ENCODE results near the gene DUX4.
"Not testable (repeated sequence)": the region's sequence is repeated elsewhere in the genome, so short reads cannot be mapped to it uniquely, and the experiment has no call there.

The DUX4 gene

GRCh38 chr4:190173428-190173827, at the start of gene DUX4:
Gene DUX4 (plus strand): TSS chr4:190173774. CDS start chr4:190173774, 0 bp downstream.
- DNase-seq (ENCODE audit: low read depth) = not testable (repeated sequence)

GRCh38 chr4:190175436-190175835, 1.9 kb downstream of the DUX4 start:
- not testable (repeated sequence) for H3K4me3 ChIP-seq (ENCODE audit: control insufficient read depth, low read depth, low read length); DNase-seq (ENCODE audit: low read depth)

More at GRCh38 chr4:190173428-190173827, at the start of gene DUX4:
- H3K4me3 ChIP-seq (ENCODE audit: control insufficient read depth, low read depth, low read length) = not testable (repeated sequence)

GRCh38 chr4:190177727-190178605, 4.4 kb downstream of the DUX4 start:
- H3K4me3 ChIP-seq (ENCODE audit: control insufficient read depth, low read depth, low read length); DNase-seq (ENCODE audit: low read depth): not testable (repeated sequence)

- H3K4me3 ChIP-seq (ENCODE audit: control insufficient read depth, low read depth, low read length); DNase-seq (ENCODE audit: low read depth): not testable (repeated sequence)
These were observed 5.0 kb downstream of the DUX4 start for GRCh38 chr4:190178606-190178990.

GRCh38 chr4:190179030-190179739, 5.6 kb downstream of the DUX4 start:
- not testable (repeated sequence) for DNase-seq (ENCODE audit: low read depth); H3K4me3 ChIP-seq (ENCODE audit: control insufficient read depth, low read depth, low read length)

- DNase-seq (ENCODE audit: low read depth); H3K4me3 ChIP-seq (ENCODE audit: control insufficient read depth, low read depth, low read length): not testable (repeated sequence)
These were observed 6.1 kb downstream of the DUX4 start for GRCh38 chr4:190179740-190180094.

GRCh38 chr4:190180947-190181346, 7.4 kb downstream of the DUX4 start:
- DNase-seq (ENCODE audit: low read depth); H3K4me3 ChIP-seq (ENCODE audit: control insufficient read depth, low read depth, low read length): not testable (repeated sequence)

GRCh38 chr4:190181481-190182100, 8.0 kb downstream of the DUX4 start:
- DNase-seq (ENCODE audit: low read depth); H3K4me3 ChIP-seq (ENCODE audit: control insufficient read depth, low read depth, low read length): not testable (repeated sequence)

- not testable (repeated sequence) for H3K4me3 ChIP-seq (ENCODE audit: control insufficient read depth, low read depth, low read length); DNase-seq (ENCODE audit: low read depth)
These were observed 29.9 kb downstream of the DUX4 start for GRCh38 chr4:190203510-190203909.
